HG03103 (cell line): ENCODE measurements around the gene BCAP31.
"Not testable (repeated sequence)": the region's sequence is repeated elsewhere in the genome, so short reads cannot be mapped to it uniquely, and the experiment has no call there.

ENCODE experiments used
- ATAC-seq: cut with Tn5 transposase; IDR thresholded peaks from one replicate; pipeline ENCODE4 v1.9.1; 2021; ENCODE audit warnings: low read depth; ENCODE audit not compliant: unreplicated experiment

BCAP31 gene

GRCh38 chrX:153763298-153763932, 39.2 kb upstream of the BCAP31 start:
- ATAC-seq, result no peak

- no peak for ATAC-seq
Observed at GRCh38 chrX:153762626-153763173, 38.5 kb upstream of the BCAP31 start.

- ATAC-seq, result no peak
Observed at GRCh38 chrX:153761863-153762262, 37.7 kb upstream of the BCAP31 start.

- ATAC-seq, result no peak
Observed at GRCh38 chrX:153755136-153755535, 30.9 kb upstream of the BCAP31 start.

DNA sequence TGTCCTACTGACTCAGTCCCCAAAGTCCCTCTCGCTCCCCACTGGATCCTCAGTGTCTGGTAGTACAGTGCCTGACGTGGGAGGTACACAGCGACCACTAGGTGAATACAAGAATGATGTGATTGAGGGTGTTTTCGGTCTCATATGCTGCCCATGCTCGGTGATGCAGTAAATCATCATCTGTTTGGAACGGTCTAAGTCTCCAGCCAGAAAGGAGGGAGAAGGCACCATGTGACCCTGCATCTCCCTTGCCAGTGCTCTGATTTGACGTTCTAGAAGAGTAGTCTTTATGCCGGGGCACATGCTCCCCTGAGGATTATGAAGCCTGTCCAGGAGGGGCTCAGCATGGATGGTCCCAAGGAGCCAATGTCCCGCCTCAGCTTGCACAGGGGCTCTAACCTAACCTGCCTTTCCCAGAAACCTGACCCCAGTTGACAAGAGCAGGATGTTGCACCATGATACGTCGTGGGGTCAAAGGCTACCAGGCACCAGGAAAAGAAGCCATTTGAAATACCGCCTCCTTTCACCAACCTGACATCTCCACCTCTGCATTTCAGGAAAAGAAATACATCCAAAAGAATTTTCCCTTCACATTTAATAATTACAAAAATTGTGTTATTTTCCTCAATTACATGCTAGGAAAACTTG, 26.1 kb upstream of the BCAP31 start:
- no peak for ATAC-seq

DNA sequence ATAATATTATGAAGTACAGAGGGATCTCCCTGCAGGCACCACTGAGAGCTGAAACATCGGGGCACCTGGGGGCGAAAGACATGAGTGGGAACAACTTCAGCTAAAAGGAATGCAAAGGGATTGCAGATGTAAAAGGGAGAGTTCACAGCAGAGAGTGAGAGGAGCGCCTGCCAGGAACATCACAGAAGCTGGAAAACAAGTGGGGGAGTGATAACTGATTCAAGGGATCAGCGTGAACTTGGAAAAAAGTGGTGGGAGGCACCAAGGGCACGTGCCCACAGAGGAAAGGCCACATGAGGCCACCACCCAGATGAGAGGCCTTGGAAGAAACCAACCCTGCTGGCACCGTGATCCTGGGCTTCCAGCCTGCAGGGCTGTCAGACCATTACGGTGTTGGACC, 24.8 kb upstream of the BCAP31 start:
- ATAC-seq, result not testable (repeated sequence)

GRCh38 chrX:153746991-153747390, 22.8 kb upstream of the BCAP31 start:
- ATAC-seq, result not testable (repeated sequence)

DNA sequence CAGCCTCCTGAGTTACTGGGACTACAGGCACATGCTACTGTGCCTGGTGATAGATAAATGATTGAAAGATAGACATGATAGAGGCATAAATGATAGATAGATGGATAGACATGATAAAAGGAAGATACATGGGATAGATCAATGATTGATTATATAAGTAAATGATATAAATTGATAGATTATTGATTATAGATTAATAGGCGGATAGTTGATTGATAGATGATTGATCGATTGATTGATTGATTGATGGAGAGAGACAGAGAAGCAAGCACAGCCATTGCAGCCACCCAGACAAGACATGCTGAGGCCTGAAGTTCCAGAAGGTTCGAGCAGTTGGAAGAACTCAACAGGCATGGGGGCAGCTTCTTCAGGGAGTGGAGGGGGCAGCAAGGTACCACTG, 22.2 kb upstream of the BCAP31 start:
- no peak for ATAC-seq

DNA sequence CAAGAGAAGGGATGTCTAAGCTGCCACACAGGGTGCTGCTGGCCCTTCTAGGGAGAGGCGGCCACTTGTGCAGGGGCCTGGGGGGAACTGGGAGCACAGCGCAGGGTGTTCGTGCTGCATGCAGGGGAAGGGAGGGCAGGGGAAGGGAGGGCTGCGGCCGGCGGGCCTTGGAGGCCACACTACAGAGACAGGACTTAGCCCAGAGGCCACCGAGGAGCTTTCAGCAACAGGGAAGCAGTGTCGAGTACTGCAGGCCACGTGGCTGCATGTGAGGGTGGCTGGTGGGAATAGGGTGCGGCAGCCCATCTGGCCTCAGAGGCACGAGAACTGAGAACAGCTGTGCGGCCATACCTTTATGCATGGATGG, 20.9 kb upstream of the BCAP31 start:
- ATAC-seq, result not testable (repeated sequence)

DNA sequence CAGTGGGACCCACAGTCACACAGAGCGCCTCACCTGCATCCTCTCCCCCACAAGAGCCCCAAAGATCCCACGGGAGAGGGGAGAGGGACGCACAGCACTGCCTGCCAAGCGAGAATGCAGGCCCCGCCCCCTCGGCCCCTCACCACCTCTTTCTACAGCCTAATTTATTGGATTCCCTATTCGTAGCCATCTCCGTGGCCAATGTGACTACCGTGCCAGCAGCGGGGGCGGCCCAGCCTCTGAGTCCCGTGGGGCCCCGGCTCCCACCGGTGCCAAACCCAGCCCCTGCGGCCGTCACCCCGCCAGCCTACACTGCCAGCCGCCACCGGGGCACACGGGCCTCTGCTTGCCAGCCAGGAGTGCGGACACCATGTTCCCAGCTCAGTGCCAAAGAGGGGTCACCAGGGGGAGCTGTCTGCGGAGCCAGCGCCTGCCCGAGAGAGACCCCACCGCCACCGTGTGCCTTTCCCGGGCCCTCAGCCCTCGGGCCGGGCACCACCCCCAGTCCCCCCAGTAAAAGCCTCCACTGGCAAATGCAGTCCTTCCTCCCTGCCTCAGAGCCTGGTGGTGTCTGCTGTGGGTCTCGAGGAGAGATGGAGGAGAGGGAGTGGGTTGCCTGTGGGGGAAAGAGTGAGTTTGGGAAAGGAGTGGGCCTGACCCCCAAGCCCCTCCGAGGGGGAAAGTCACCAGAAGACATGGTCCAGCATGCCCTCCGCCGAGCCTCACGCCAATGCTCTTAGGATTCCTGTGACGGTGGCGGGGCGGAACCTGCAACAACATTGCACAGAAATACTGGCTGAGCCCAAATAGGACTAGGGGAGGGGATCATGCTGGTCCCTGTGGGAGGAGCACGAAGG, 20.3 kb upstream of the BCAP31 start:
- ATAC-seq, result no peak

DNA sequence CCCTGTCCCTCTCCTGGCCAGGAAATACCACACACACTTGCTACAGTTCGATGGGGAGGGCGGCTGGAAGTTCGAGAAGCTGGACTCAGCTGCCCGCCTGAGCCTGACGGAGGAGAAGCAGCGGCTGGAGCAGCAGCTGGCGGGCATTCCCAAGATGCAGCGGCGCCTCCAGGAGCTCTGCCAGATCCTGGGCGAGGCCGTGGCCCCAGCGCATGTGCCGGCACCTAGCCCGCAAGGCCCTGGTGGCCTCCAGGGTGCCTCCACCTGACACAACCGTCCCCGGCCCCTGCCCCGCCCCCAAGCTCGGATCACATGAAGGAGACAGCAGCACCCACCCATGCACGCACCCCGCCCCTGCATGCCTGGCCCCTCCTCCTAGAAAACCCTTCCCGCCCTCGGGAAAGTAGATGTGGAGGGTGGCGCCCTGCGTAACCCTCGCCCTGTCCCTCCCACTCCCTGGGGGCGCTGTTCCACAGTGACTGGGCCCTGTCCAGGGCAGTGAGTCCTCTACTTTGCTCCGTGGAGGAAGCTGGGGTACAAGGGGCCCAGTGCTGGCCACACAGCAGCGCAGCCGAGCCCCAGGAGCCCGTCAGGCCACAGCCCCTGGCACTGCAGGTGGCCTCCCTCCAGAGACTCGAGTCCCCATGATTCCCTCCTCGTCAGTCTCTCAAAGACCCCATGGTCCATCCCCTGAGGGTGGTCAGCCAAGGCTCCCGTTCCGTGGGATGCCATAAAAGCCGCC, 19.5 kb upstream of the BCAP31 start:
- not testable (repeated sequence) for ATAC-seq

GRCh38 chrX:153742796-153743467, 18.7 kb upstream of the BCAP31 start:
- not testable (repeated sequence) for ATAC-seq

DNA sequence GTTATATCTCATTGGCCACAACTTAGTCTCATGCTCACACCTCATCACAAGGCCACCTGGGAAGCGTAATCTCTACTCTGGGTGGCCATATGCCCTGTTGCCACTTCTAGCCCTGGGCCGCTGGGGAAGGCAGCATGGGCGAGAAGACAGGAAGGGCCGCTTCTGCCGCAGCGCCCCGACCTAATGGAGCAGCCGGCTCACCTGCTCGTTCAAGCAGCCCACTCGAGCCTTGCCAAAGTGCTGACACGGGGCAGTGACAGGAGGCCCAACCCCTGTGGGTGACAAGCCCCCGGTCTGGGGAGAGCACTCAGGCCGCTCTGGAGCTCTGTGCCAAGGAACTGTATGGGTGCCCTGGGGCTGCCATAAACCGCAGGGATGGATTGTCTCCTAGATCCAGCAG, 17.9 kb upstream of the BCAP31 start:
- ATAC-seq, result not testable (repeated sequence)

DNA sequence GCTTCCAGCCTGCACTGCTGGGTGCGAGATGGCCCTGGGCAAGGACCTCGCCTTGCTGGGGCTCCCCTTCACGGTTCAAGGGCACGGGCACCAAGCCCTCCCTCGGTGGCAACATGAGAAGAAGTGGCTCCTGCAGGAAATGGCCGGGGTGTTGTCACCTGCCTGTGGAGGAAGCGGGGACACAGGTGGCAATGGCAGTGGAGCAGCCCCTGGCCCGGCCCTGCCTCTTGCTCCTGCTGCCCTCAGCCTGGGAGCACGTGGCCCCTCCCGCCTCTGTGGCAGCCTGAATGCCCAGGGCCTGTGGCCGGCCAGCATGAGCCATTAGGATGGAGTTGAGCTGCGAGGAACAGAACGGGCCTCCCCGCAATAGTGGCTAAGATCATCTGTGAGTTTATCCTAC, 17.3 kb upstream of the BCAP31 start:
- ATAC-seq, result no peak

GRCh38 chrX:153740631-153741222, 16.5 kb upstream of the BCAP31 start:
- no peak for ATAC-seq

GRCh38 chrX:153739754-153740486, 15.7 kb upstream of the BCAP31 start:
- no peak for ATAC-seq

DNA sequence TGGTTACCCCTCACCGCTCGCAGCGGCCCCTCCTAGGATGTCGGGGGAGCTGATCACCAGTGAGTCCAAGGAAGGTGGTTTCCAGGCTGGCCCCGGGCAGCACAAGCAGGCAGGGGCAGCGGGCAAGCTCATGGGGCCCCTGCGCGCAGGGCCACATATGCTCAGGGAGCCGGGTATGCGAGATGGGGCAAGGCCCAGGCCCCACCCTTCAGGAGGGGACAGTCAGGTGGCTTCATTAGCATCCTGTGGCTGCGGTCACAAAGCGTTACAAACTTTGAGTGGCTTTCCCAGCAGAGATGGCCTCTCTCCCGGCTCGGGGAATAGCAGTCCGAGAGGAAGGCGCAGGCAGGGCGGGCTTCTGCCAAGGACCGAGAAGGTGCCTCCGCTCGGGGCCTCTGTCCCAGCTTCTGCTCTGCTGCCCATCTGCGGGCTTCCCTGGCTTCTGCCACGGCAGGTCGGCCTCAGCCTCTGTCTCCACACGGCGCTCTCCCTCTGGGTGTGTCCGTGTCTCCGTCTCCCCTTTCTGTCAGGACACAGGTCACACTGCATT, 13.9 kb upstream of the BCAP31 start:
- ATAC-seq, result no peak

- no peak for ATAC-seq
Observed at GRCh38 chrX:153736871-153737441, 12.8 kb upstream of the BCAP31 start.
